Subcutaneous adipose tissue (tissue), 4 donors: ENCODE results near the gene CMTM7. TPM values are rescaled to one million over a fixed set of nuclear protein-coding genes. Genes with fewer than 3 reads are reported as not detected.

ENCODE experiments used
- CTCF ChIP-seq: fragments of 450-650 bp; IDR thresholded peaks from one replicate; pipeline ENCODE4 v1.5.1; 2016; ENCODE audit warnings: low read depth, mild to moderate bottlenecking, control low read depth, antibody characterized with exemption, moderate library complexity
- total RNA-seq, 4 donors: library from RNA; depleted of rRNA; stranded (reverse); fragments of >200 nt; gene quantifications; one replicate each; pipeline ENCODE4 v1.1.0, GENCODE V29; 2016

The CMTM7 gene
- total RNA-seq, 4 donors from 2014 or later = 12.1 to 45.9 (median 33.1) TPM

GRCh38 chr3:32399030-32399620 is 7.5 kb downstream of the CMTM7 start:
- TF ChIP-seq CTCF = no peak

DNA sequence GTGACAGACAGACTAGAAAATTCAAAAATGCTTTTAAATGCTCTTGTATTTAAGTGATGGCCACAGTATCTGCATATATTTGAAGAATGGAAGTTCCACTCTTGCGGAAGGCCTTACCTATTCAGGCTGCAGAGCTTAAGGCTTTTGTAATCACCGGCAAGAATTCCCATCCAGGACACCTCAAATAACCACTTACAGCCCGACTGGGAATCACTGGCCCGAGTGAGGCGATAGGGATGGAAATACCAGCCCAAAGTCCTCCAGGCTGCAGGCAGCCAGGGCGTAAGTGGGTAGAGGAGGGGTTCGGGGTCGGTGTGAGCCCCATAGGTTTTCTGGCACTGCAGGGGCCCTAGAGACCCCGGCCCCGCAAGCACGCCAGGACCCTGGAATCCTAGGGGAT is 9.5 kb downstream of the CMTM7 start:
- no peak for TF ChIP-seq CTCF

DNA sequence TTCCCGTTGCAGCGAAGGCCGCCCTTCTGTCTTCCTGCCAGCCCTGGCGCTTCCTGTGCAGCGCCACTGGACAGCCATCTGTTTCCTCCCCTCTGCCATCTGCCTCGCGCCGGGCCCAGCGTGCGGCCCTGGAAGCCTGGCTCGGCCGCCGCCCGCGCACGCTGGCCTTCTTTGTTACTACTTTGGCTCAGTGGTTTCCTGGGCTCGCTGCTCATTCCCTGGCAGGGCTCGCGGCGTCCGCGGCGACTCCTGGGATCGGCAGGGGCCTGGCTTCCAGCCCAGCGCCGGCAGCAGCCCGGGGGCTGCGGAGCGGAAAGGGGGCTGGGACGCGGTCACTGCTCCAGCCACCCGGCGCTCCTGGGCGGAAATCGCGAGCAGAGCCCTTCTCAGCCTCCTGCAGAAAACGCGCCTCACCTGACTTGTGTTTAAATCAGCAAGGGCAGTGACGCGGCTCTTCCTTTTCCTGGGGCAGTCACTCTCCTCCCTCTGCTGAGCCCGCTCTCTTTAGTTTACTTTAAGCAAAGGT is 10.0 kb downstream of the CMTM7 start:
- no peak for TF ChIP-seq CTCF

- TF ChIP-seq CTCF = no peak
These were observed 12.0 kb downstream of the CMTM7 start for GRCh38 chr3:32403663-32404062.

DNA sequence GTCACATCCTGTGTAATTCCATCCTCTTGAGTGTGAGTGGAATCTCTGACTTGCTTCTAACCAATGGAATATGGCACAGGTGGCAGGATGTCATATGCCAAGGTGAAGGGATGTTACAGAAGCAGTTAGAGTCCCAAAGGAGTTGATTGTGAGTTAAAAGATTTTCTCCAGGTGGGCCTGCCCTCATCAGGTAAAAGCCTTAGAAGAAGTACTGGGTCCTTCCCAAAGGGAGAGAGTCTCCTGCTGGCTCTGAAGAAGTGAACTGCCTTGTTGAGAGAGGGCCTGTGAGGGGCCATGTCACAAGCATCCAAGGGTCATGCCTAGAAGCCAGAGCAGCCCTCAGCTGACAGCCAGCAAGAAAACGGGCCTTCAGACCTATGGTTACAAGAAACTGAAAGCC is 13.1 kb downstream of the CMTM7 start:
- TF ChIP-seq CTCF = no peak

- no peak for TF ChIP-seq CTCF
These were observed 13.5 kb downstream of the CMTM7 start for GRCh38 chr3:32405155-32405554.

GRCh38 chr3:32405711-32406323 is 14.2 kb downstream of the CMTM7 start:
- no peak for TF ChIP-seq CTCF
